ENCODE measurements around the gene THRAP3. TPM values are rescaled to one million over a fixed set of nuclear protein-coding genes. Genes with fewer than 3 reads are reported as not detected.

The THRAP3 gene
- polyA plus RNA-seq, 1 of the 3 experiments (the other 2 are of a cell fraction), result 33.7 TPM

DNA sequence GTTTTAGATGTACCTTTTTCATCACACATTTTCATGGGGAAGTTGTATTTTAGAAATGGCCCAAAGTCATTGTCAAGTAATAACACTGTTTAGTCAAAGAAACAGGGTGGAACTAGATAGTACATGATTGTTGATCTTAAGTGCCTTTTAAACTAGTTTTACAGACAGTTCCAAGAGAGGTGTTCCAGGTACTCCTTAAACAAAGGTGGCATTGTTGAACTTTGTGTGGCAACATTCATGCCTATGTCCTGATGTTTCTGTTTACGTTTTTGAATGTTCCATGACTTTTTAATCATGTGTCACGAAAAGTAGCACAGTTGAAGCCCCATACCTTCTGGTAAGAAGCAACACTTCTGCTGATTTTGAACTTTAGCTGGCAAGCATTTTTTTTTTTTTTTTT is 72.8 kb downstream of the THRAP3 start:
- H3F3A ChIP-seq (replicated peaks; ENCODE audit: insufficient read depth), result peaks cover 55% of the 10 kb centered on the region
- no peaks in the 10 kb centered on the region for H3K27me3 ChIP-seq (ENCODE audit: insufficient read depth)
- no peaks in the 10 kb centered on the region for H3K9me3 ChIP-seq
- H3K4me2 ChIP-seq, result no peak overlapping the region
- no peak overlapping the region for H3K27ac ChIP-seq (ENCODE audit: low read depth in 2 of 2, low read length in 1 of 2)
- H3K9ac ChIP-seq, result no peak overlapping the region
- WGBS (ENCODE audit: low lambda C conversion rate), result 96% methylated on average over 2 of the region's 2 CpGs
- H3K9me2 ChIP-seq, result no peaks in the 10 kb centered on the region
- no peak overlapping the region for H2AFZ ChIP-seq (ENCODE audit: low read depth)
- POLR2A ChIA-PET, result no interaction called here
- peaks cover 60% of the 10 kb centered on the region in 2 experiments for H3K36me3 ChIP-seq (replicated peaks in 1 of 2; ENCODE audit: control insufficient read depth in 1 of 2, insufficient read depth in 2 of 2, low read length in 1 of 2)
- CTCF ChIA-PET, result interaction anchor here (1.7 to 7.1 kb wide), 2 partner anchors 11 to 125 kb away, joined by 4 to 34 read pairs; no protein-coding TSS in a partner anchor
- H4K20me1 ChIP-seq (ENCODE audit: insufficient read depth), result peaks cover 13% of the 10 kb centered on the region
- DNase-seq, result no peak
- H3K4me3 ChIP-seq (ENCODE audit: low read depth in 2 of 2, low read length in 1 of 2), result no peak overlapping the region
- peaks cover 34% of the 10 kb centered on the region; the same call in 1 of the 2 replicates for H3K79me2 ChIP-seq (ENCODE audit: insufficient read depth)
- TF ChIP-seq RAD21 (IDR thresholded peaks at IDR 0.05; ENCODE audit: low read length), result no peak
- no peak for TF ChIP-seq TEAD4 (IDR thresholded peaks at IDR 0.05; ENCODE audit: borderline replicate concordance, insufficient read depth)
- no peak for TF ChIP-seq SIN3A (IDR thresholded peaks at IDR 0.05; ENCODE audit: borderline replicate concordance, low read depth, low read length)
- no peak for TF ChIP-seq GATA2 (CRISPR knock-in tag; IDR thresholded peaks at IDR 0.05)
- TF ChIP-seq, protein P1, sequence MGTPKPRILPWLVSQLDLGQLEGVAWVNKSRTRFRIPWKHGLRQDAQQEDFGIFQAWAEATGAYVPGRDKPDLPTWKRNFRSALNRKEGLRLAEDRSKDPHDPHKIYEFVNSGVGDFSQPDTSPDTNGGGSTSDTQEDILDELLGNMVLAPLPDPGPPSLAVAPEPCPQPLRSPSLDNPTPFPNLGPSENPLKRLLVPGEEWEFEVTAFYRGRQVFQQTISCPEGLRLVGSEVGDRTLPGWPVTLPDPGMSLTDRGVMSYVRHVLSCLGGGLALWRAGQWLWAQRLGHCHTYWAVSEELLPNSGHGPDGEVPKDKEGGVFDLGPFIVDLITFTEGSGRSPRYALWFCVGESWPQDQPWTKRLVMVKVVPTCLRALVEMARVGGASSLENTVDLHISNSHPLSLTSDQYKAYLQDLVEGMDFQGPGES (IDR thresholded peaks at IDR 0.05; ENCODE audit: low read depth, low read length), result no peak
- no peak for TF ChIP-seq NRF1 (IDR thresholded peaks at IDR 0.05; ENCODE audit: low read depth, low read length)
- TF ChIP-seq MXI1 (IDR thresholded peaks at IDR 0.05; ENCODE audit: low read depth, low read length), result no peak
- no peak for TF ChIP-seq MEF2A (IDR thresholded peaks at IDR 0.05; ENCODE audit: borderline replicate concordance, low read depth)
- no peak for TF ChIP-seq TAF1 (IDR thresholded peaks at IDR 0.05; ENCODE audit: borderline replicate concordance, low read depth, low read length)
- TF ChIP-seq, protein P2, sequence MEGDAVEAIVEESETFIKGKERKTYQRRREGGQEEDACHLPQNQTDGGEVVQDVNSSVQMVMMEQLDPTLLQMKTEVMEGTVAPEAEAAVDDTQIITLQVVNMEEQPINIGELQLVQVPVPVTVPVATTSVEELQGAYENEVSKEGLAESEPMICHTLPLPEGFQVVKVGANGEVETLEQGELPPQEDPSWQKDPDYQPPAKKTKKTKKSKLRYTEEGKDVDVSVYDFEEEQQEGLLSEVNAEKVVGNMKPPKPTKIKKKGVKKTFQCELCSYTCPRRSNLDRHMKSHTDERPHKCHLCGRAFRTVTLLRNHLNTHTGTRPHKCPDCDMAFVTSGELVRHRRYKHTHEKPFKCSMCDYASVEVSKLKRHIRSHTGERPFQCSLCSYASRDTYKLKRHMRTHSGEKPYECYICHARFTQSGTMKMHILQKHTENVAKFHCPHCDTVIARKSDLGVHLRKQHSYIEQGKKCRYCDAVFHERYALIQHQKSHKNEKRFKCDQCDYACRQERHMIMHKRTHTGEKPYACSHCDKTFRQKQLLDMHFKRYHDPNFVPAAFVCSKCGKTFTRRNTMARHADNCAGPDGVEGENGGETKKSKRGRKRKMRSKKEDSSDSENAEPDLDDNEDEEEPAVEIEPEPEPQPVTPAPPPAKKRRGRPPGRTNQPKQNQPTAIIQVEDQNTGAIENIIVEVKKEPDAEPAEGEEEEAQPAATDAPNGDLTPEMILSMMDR (IDR thresholded peaks at IDR 0.05), result no peak
- no peak for TF ChIP-seq FOXM1 (IDR thresholded peaks at IDR 0.05; ENCODE audit: low read depth)
- no peak for TF ChIP-seq GABPA (IDR thresholded peaks at IDR 0.05; ENCODE audit: low read depth)
- TF ChIP-seq, protein P3, sequence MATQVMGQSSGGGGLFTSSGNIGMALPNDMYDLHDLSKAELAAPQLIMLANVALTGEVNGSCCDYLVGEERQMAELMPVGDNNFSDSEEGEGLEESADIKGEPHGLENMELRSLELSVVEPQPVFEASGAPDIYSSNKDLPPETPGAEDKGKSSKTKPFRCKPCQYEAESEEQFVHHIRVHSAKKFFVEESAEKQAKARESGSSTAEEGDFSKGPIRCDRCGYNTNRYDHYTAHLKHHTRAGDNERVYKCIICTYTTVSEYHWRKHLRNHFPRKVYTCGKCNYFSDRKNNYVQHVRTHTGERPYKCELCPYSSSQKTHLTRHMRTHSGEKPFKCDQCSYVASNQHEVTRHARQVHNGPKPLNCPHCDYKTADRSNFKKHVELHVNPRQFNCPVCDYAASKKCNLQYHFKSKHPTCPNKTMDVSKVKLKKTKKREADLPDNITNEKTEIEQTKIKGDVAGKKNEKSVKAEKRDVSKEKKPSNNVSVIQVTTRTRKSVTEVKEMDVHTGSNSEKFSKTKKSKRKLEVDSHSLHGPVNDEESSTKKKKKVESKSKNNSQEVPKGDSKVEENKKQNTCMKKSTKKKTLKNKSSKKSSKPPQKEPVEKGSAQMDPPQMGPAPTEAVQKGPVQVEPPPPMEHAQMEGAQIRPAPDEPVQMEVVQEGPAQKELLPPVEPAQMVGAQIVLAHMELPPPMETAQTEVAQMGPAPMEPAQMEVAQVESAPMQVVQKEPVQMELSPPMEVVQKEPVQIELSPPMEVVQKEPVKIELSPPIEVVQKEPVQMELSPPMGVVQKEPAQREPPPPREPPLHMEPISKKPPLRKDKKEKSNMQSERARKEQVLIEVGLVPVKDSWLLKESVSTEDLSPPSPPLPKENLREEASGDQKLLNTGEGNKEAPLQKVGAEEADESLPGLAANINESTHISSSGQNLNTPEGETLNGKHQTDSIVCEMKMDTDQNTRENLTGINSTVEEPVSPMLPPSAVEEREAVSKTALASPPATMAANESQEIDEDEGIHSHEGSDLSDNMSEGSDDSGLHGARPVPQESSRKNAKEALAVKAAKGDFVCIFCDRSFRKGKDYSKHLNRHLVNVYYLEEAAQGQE (IDR thresholded peaks at IDR 0.05; ENCODE audit: low read depth, low read length), result no peak
- no peak for TF ChIP-seq EP300 (IDR thresholded peaks at IDR 0.05; ENCODE audit: borderline replicate concordance in 1 of 2, low read depth in 1 of 2, low read length in 1 of 2)
- no peak for TF ChIP-seq JUND (IDR thresholded peaks at IDR 0.05)
- H3K4me1 ChIP-seq (ENCODE audit: control insufficient read depth in 1 of 2, insufficient read depth in 2 of 2, low read depth in 1 of 2, low read length in 1 of 2), result peaks cover 2 to 12% of the 10 kb centered on the region in 2 experiments; a peak in 3 of 4 replicates
